KMS-11 (cell line): Measurements from ENCODE around the gene KDF1.

Experiments used
- H2AFZ ChIP-seq: fragments of 200-600 bp; sonication (generic); 2 replicates; pipeline ENCODE4 v1.6.1; 2016; ENCODE audit warnings: antibody characterized with exemption, mixed run types, low read depth
- H3K27ac ChIP-seq: fragments of 200-600 bp; sonication (generic); 2 replicates; pipeline ENCODE4 v1.6.1; 2016; ENCODE audit warnings: mild to moderate bottlenecking, mixed run types
- H3K27me3 ChIP-seq: fragments of 200-600 bp; sonication (generic); 2 replicates; pipeline ENCODE4 v1.6.1; 2017; ENCODE audit warnings: mild to moderate bottlenecking, low read depth, mixed run types, moderate library complexity; ENCODE audit not compliant: insufficient read depth
- H3K36me3 ChIP-seq: fragments of 200-600 bp; sonication (generic); 2 replicates; pipeline ENCODE4 v1.6.1; 2017; ENCODE audit warnings: mild to moderate bottlenecking, mixed run types; ENCODE audit not compliant: insufficient read depth
- H3K4me1 ChIP-seq: fragments of 200-600 bp; sonication (generic); 2 replicates; pipeline ENCODE4 v1.6.1; 2016; ENCODE audit warnings: mild to moderate bottlenecking, low read depth, mixed run types; ENCODE audit not compliant: poor library complexity, severe bottlenecking
- H3K4me2 ChIP-seq: fragments of 200-600 bp; sonication (generic); 2 replicates; pipeline ENCODE4 v1.7.0; 2016; ENCODE audit warnings: mild to moderate bottlenecking, mixed run types
- H3K4me3 ChIP-seq: fragments of 200-600 bp; sonication (generic); IDR thresholded peaks from 2 replicates; pipeline ENCODE4 v1.6.1; 2017; ENCODE audit warnings: low read depth, low read length, mixed read lengths; ENCODE audit not compliant: insufficient read depth
- H3K79me2 ChIP-seq: fragments of 200-600 bp; sonication (generic); 2 replicates; pipeline ENCODE4 v1.6.1; 2016; ENCODE audit warnings: low read depth, mixed run types; ENCODE audit not compliant: insufficient read depth
- H3K9ac ChIP-seq: fragments of 200-600 bp; sonication (generic); 2 replicates; pipeline ENCODE4 v1.6.1; 2016; ENCODE audit warnings: mild to moderate bottlenecking, mixed run types
- H4K20me1 ChIP-seq: fragments of 200-600 bp; sonication (generic); 2 replicates; pipeline ENCODE4 v1.6.1; 2016; ENCODE audit warnings: mild to moderate bottlenecking, mixed run types; ENCODE audit not compliant: insufficient read depth
- CTCF ChIP-seq: fragments of 200-600 bp; sonication (generic); conservative IDR thresholded peaks from 2 replicates; pipeline ENCODE4 v1.6.1; 2017; ENCODE audit warnings: low read depth, mild to moderate bottlenecking, antibody characterized with exemption, low read length, moderate library complexity, mixed read lengths

KDF1 gene

DNA sequence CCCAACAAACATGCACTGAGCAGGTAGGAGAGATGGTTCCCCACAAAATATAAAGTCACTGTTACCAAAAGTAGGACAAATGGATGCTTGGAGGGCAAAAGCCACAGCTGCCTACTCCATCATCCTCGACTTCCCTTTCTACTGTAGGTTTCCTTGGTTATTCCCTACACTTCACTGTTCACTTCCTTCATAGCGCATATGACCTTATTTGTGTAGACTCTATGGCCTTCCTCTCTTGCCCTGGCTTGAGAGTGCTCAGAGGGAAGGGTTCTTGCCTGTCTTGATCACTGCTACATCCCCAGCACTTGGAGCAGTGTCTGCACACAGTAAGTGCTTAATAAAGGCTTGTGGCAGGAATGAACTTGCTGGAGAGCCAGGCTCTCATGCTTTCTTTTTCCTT is 18.6 kb upstream of the KDF1 start:
- H3K9ac ChIP-seq, result no peak overlapping the region
- no peak overlapping the region for H3K27ac ChIP-seq
- H3K27me3 ChIP-seq, result no peaks in the 10 kb centered on the region
- no peak overlapping the region for H3K4me2 ChIP-seq
- H3K4me3 ChIP-seq, result no peak overlapping the region
- no peaks in the 10 kb centered on the region for H3K36me3 ChIP-seq
- H2AFZ ChIP-seq, result no peak overlapping the region
- no peak for TF ChIP-seq CTCF
- H3K4me1 ChIP-seq, result no peaks in the 10 kb centered on the region
- no peaks in the 10 kb centered on the region for H4K20me1 ChIP-seq
- H3K79me2 ChIP-seq, result no peaks in the 10 kb centered on the region

- Histone ChIP-seq H3K27me3 (no peaks in the 10 kb centered on the region), H3K79me2 (no peaks in the 10 kb centered on the region), H3K4me2 (no peak overlapping the region), H3K4me3 (no peak overlapping the region), H3K27ac (no peak overlapping the region), H3K4me1 (no peaks in the 10 kb centered on the region), H4K20me1 (no peaks in the 10 kb centered on the region), H3K9ac (no peak overlapping the region), H2AFZ (no peak overlapping the region), H3K36me3 (no peaks in the 10 kb centered on the region)
- no peak for TF ChIP-seq CTCF
These were observed 16.6 kb upstream of the KDF1 start for GRCh38 chr1:26976621-26977510.

DNA sequence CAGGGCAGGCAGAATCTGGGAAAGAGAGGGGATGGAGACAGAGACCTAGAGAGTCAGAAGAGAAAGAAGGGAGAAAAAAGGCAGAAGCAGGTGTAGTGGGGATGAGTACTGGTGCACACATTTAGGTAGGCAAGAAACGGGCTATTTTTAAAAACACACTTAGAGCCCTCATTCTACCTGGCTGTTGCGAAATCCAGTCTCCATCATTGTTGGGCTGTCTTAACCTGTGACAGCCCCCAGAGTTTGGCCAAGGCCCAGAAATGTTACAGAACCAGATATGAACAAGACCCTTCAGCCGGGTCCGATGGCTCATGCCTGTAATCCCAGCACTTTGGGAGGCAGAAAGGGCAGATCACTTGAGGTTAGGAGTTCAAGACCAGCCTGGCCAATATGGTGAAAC is 12.6 kb upstream of the KDF1 start:
- TF ChIP-seq CTCF, result no peak
- H4K20me1 ChIP-seq, result no peaks in the 10 kb centered on the region
- no peak overlapping the region for H3K4me2 ChIP-seq
- no peak overlapping the region for H3K4me3 ChIP-seq
- H3K4me1 ChIP-seq, result no peaks in the 10 kb centered on the region
- H2AFZ ChIP-seq, result no peak overlapping the region
- no peak overlapping the region for H3K9ac ChIP-seq
- no peaks in the 10 kb centered on the region for H3K36me3 ChIP-seq
- H3K27me3 ChIP-seq, result no peaks in the 10 kb centered on the region; the same call in 1 of the 2 replicates
- H3K27ac ChIP-seq, result no peak overlapping the region
- no peaks in the 10 kb centered on the region for H3K79me2 ChIP-seq

DNA sequence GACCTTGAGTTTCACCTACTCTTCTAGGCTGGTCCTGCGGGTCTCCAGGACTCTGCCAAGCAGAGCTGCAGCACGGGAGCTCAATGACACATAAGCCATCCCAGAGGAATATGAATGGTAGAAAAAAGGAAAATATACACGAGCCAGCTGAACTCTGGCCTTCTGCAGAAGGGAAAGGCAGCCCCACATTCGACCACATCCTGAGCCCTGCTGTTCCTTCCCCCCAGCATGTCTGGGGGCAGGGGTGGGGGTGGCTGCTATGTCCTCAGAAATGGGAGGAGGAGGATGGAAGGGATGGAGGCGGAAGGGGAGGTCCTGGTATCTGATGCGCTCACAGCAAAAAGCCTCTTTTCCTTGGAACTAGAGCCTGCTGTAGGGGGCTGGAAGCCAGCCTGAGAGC is 12.1 kb upstream of the KDF1 start:
- H4K20me1 ChIP-seq, result no peaks in the 10 kb centered on the region
- H3K9ac ChIP-seq, result no peak overlapping the region
- H3K4me1 ChIP-seq, result no peaks in the 10 kb centered on the region
- H3K27ac ChIP-seq, result no peak overlapping the region
- no peak for TF ChIP-seq CTCF
- H2AFZ ChIP-seq, result no peak overlapping the region
- no peak overlapping the region for H3K4me2 ChIP-seq
- no peak overlapping the region for H3K4me3 ChIP-seq
- H3K79me2 ChIP-seq, result no peaks in the 10 kb centered on the region
- H3K27me3 ChIP-seq, result no peaks in the 10 kb centered on the region; the same call in 1 of the 2 replicates
- no peaks in the 10 kb centered on the region for H3K36me3 ChIP-seq
